ENCODE results near the gene MYO18B. TPM values are rescaled to one million over a fixed set of nuclear protein-coding genes. Genes with fewer than 3 reads are reported as not detected.

Gene MYO18B
- total RNA-seq, 2 donors from 2014 or later = 0.23 to 0.38 TPM

GRCh38 chr22:25765801-25766200, 23.8 kb downstream of the MYO18B start:
- intact Hi-C loops (cut with DNase I) = no loop called here
- DNase-seq (ENCODE audit: low spot score) = no peak

DNA sequence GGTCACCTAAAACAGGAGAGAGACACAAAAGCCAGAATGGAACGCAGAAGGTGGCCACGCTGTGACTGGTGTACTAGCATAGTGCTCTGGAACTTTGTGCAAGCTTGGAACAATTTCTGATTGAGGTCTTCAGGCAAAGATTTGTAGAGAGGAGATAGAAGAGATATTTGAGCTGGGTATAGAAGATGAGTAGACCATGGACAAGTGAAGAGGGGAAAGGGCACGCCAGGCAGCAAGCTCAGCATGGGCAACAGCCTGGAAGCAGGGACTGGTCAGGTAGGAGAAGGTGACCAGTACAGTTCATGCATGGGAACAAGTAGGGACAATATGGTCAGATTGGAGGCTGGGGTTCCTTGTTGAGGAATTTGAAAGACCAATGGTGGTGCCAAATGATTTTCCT, 24.4 kb downstream of the MYO18B start:
- intact Hi-C loops (cut with DNase I) = no loop called here
- no peak for DNase-seq (ENCODE audit: low spot score)

DNA sequence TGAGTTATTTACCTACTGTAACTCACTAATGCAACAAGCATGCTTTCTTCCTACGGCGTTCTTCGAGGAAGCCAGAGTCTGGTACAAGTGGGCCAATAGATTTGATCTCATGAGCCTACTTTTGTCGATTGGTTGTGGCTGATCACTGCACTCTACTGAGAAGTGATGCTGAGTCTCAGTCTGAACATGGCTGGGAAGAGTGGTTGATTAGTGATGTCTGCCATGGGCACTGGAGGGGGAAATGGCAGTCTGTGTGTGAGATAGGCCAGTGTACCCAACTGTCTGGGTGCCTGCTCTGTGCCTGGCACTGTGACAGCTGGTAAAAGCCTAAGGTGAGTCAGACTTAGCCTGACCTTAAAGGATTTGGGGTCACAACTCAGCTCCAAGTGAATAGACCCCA, 28.3 kb downstream of the MYO18B start:
- intact Hi-C loops (cut with DNase I) = loop anchor here (5.0 to 10.0 kb wide), 2 partner anchors 306 to 587 kb away; no protein-coding TSS in a partner anchor
- DNase-seq (ENCODE audit: low spot score) = no peak

DNA sequence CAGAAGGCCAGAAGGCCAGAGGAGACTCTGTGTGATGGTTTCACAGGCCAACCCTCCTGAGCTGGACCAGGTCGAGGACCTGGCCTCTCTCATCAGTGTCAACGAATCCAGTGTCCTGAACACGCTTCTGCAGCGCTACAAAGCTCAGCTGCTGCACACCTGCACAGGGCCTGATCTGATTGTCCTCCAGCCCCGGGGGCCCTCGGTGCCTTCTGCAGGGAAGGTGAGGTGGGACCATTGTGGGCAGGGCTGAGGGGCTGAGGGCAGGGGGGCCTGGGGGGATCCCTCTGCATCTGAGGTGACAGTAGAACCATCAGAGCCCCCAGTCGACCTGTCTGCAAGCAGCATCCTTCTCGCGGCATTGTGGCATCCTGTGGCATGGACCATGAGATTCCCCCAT, 30.3 kb downstream of the MYO18B start:
- no peak for DNase-seq (ENCODE audit: low spot score)
- intact Hi-C loops (cut with DNase I) = loop anchor here (5.0 to 10.0 kb wide), 2 partner anchors 307 to 585 kb away; no protein-coding TSS in a partner anchor

GRCh38 chr22:25774575-25775026, 32.6 kb downstream of the MYO18B start:
- intact Hi-C loops (cut with DNase I) = loop anchor here (5.0 to 10.0 kb wide), 2 partner anchors 310 to 583 kb away; no protein-coding TSS in a partner anchor
- DNase-seq (ENCODE audit: low spot score) = no peak

DNA sequence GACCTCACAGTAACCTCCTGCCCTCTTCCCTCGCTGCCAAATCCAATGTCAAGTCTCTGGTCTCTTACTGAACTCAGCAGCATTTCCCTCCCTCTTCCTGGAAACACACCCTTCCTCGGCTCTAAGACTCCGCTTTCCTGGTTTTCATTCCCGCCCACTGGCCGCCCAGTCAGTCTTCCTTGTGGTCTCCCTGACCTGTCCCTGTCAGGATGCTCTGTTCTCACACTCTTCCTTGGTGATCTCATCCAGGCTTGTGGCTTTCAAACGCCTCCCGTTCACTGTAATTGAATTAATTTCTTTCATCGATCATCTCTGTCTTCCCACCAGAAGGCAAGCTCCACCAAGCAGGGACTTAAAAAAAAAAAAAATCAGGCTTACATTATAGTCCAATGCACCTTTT, 33.5 kb downstream of the MYO18B start:
- no peak for DNase-seq (ENCODE audit: low spot score)
- intact Hi-C loops (cut with DNase I) = loop anchor here in 1 of 2 donors (10.0 kb wide), 1 partner anchor 311 kb away; no protein-coding TSS in a partner anchor

DNA sequence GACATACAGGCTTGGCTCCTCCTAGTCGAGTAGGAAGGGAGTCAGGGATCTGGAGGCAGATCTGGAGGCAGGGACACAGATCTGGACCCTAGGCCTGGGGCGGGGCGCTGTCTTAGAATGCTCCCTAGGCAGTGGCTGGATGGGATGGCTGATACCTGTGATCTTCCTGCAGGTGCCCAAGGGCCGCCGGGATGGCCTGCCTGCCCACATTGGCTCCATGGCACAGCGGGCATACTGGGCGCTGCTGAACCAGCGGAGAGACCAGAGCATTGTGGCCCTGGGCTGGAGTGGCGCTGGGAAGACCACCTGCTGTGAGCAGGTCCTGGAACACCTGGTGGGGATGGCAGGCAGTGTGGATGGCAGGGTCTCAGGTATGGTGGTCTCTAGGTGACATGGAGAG, 35.4 kb downstream of the MYO18B start:
- no peak for DNase-seq (ENCODE audit: low spot score)
- intact Hi-C loops (cut with DNase I) = loop anchor here in 1 of 2 donors (10.0 kb wide), 1 partner anchor 313 kb away; no protein-coding TSS in a partner anchor

DNA sequence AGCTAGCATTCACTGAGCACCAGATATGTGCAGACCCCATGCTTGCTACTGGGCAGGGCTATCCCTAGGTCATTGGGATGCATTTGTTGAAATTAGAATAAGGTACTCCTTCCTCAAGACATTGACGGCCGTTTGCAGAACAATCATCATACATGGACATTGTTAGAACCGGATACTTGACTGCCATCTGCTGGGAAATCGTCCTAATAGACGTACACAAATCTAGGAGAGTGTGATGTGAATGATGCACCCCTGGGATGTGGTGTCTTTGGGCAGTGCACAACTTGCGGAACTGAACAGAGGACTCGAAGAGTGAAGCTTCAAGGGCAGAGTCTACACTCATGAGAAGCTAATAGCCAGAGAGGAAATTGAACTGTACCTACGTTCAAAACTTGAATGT, 35.9 kb downstream of the MYO18B start:
- intact Hi-C loops (cut with DNase I) = loop anchor here in 1 of 2 donors (10.0 kb wide), 1 partner anchor 313 kb away; no protein-coding TSS in a partner anchor
- no peak for DNase-seq (ENCODE audit: low spot score)

DNA sequence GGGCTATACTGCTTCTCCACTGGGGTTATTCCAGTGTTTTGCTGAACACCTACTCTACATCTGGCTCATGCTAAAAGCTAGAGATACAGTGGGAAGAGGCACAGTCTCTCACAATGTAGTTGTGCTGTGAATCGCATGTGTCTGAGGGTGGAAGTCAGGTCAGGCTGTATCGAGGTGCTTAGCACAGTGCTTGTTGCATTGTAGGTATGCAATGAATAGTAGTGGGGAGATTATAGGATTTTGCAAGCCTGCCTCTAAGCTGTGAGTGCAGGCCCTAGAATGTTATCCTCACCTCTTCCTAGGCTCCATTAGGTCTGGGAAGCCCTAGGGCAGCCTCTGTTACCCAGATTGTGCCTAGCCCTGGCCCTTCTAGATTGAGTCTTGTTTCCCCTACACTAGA, 37.4 kb downstream of the MYO18B start:
- intact Hi-C loops (cut with DNase I) = loop anchor here in 1 of 2 donors (10.0 kb wide), 1 partner anchor 315 kb away; no protein-coding TSS in a partner anchor
- DNase-seq (ENCODE audit: low spot score) = no peak

GRCh38 chr22:25779890-25780289, 37.9 kb downstream of the MYO18B start:
- no peak for DNase-seq (ENCODE audit: low spot score)
- intact Hi-C loops (cut with DNase I) = loop anchor here in 1 of 2 donors (10.0 kb wide), 1 partner anchor 315 kb away; no protein-coding TSS in a partner anchor

GRCh38 chr22:25780673-25781072, 38.7 kb downstream of the MYO18B start:
- intact Hi-C loops (cut with DNase I) = no loop called here
- no peak for DNase-seq (ENCODE audit: low spot score)

- intact Hi-C loops (cut with DNase I) = no loop called here
- DNase-seq (ENCODE audit: low spot score) = no peak
These were observed 39.8 kb downstream of the MYO18B start for GRCh38 chr22:25781801-25782200.

GRCh38 chr22:25782831-25783230, 40.8 kb downstream of the MYO18B start:
- DNase-seq (ENCODE audit: low spot score) = no peak
- intact Hi-C loops (cut with DNase I) = no loop called here

GRCh38 chr22:25783856-25784255, 41.9 kb downstream of the MYO18B start:
- intact Hi-C loops (cut with DNase I) = no loop called here

GRCh38 chr22:25786165-25786564, 44.2 kb downstream of the MYO18B start:
- intact Hi-C loops (cut with DNase I) = no loop called here
- no peak for DNase-seq (ENCODE audit: low spot score)

More at GRCh38 chr22:25783856-25784255, 41.9 kb downstream of the MYO18B start:
- no peak for DNase-seq (ENCODE audit: low spot score)

DNA sequence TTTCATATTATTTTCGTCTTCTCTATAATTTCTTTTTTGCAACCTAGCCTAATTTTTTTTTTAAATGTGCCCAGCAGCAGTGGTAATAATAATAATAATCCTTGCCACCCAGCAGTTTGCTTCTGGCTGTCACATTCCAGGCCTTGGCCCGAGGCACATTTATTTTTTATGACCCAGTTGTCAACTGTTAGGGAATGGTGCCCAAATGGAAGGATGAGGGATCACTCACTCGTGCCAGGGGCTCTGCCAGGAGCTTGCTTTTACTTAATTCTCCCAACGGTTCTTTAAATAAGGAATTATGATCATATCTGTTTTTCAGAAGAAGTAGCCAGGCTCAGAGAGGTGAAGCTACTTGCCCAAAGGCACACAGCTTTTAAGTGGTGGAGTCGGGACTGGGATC, 49.6 kb downstream of the MYO18B start:
- DNase-seq (ENCODE audit: low spot score) = no peak
- intact Hi-C loops (cut with DNase I) = no loop called here

DNA sequence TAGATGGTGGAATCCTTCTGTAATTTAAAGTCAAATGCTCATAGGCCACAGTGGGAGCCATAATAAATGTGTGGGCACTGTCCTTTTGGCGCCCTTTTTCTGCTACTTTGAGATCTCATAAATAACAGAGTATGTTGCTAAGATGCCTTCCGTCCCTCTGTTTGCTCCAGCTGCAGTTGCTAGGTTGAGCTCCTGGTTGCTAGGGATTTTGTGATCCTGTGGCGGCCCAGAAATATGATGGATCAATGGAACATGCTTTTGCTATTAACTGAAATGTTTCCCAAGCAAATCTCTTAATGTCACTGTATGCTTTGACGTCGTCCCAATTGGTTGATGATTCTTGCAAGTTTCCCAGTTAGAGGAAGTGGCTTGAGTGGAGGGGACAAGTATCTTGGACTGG, 53.5 kb downstream of the MYO18B start:
- intact Hi-C loops (cut with DNase I) = no loop called here
- DNase-seq (ENCODE audit: low spot score) = no peak

GRCh38 chr22:25797498-25798290, 55.7 kb downstream of the MYO18B start:
- intact Hi-C loops (cut with DNase I) = no loop called here
- DNase-seq (ENCODE audit: low spot score) = no peak

GRCh38 chr22:25800766-25801165, 58.8 kb downstream of the MYO18B start:
- intact Hi-C loops (cut with DNase I) = no loop called here
- DNase-seq (ENCODE audit: low spot score) = no peak

- intact Hi-C loops (cut with DNase I) = no loop called here
- no peak for DNase-seq (ENCODE audit: low spot score)
These were observed 60.0 kb downstream of the MYO18B start for GRCh38 chr22:25802018-25802417.

GRCh38 chr22:25804676-25805075, 62.7 kb downstream of the MYO18B start:
- DNase-seq (ENCODE audit: low spot score) = peak; percentile 69
- intact Hi-C loops (cut with DNase I) = no loop called here

Measured in posterior vena cava (tissue), 2 donors.